HG02588 (cell line): Measurements from ENCODE around the gene OR10Z1.

Source experiments
- ATAC-seq: cut with Tn5 transposase; IDR thresholded peaks from one replicate; pipeline ENCODE4 v1.9.1; 2021; ENCODE audit warnings: mild to moderate bottlenecking, moderate library complexity; ENCODE audit not compliant: unreplicated experiment

OR10Z1 gene

GRCh38 chr1:158604968-158605367 lies at the start of gene OR10Z1:
Gene OR10Z1, plus strand, starts transcription at chr1:158605268. Its CDS starts 1,171 bp downstream, at chr1:158606439.
- ATAC-seq: no peak

- no peak for ATAC-seq
Measured at GRCh38 chr1:158559696-158560095, 45.4 kb upstream of the OR10Z1 start.

- ATAC-seq: no peak
Measured at GRCh38 chr1:158563853-158564252, 41.2 kb upstream of the OR10Z1 start.

- ATAC-seq: no peak
Measured at GRCh38 chr1:158564608-158565007, 40.5 kb upstream of the OR10Z1 start.

- no peak for ATAC-seq
Measured at GRCh38 chr1:158570480-158570879, 34.6 kb upstream of the OR10Z1 start, which contains the start of gene OR6P1. Gene OR6P1, minus strand, starts transcription at chr1:158570580. Its CDS starts 6,976 bp downstream, at chr1:158563604.

GRCh38 chr1:158572226-158572625 lies 32.8 kb upstream of the OR10Z1 start:
- ATAC-seq: no peak

- ATAC-seq: no peak
Measured at GRCh38 chr1:158577561-158577960, 27.5 kb upstream of the OR10Z1 start.

- ATAC-seq: no peak
Measured at GRCh38 chr1:158579733-158580132, 25.3 kb upstream of the OR10Z1 start, which contains the start of gene OR10X1. Gene OR10X1, minus strand, starts transcription at chr1:158579899. Its CDS starts 0 bp downstream, at chr1:158579899.

GRCh38 chr1:158583962-158584361 lies 21.1 kb upstream of the OR10Z1 start:
- ATAC-seq: no peak

- no peak for ATAC-seq
Measured at GRCh38 chr1:158586942-158587341, 18.1 kb upstream of the OR10Z1 start.

GRCh38 chr1:158600735-158601134 lies 4.3 kb upstream of the OR10Z1 start:
- no peak for ATAC-seq

- no peak for ATAC-seq
Measured at GRCh38 chr1:158607296-158607695, 2.2 kb downstream of the OR10Z1 start.

- no peak for ATAC-seq
Measured at GRCh38 chr1:158611916-158612315, 6.8 kb downstream of the OR10Z1 start.

- ATAC-seq: no peak
Measured at GRCh38 chr1:158613764-158614163, 8.7 kb downstream of the OR10Z1 start.

- no peak for ATAC-seq
Measured at GRCh38 chr1:158638146-158638545, 33.1 kb downstream of the OR10Z1 start.

GRCh38 chr1:158638904-158639303 lies 33.8 kb downstream of the OR10Z1 start:
- ATAC-seq: no peak

- no peak for ATAC-seq
Measured at GRCh38 chr1:158644449-158644848, 39.4 kb downstream of the OR10Z1 start.

- no peak for ATAC-seq
Measured at GRCh38 chr1:158646465-158646864, 41.4 kb downstream of the OR10Z1 start.

GRCh38 chr1:158649052-158649451 lies 44.0 kb downstream of the OR10Z1 start:
- no peak for ATAC-seq

- no peak for ATAC-seq
Measured at GRCh38 chr1:158652721-158653334, 47.8 kb downstream of the OR10Z1 start.

- ATAC-seq: no peak
Measured at GRCh38 chr1:158654086-158654485, 49.0 kb downstream of the OR10Z1 start.

- ATAC-seq: no peak
Measured at GRCh38 chr1:158654571-158654970, 49.5 kb downstream of the OR10Z1 start.
